ENCODE results near the gene CCDC167.

CCDC167 gene

GRCh38 chr6:37438930-37439329, 60.8 kb downstream of the CCDC167 start:
- Histone ChIP-seq H3K36me3 (ENCODE audit: control insufficient read depth, insufficient read depth, low read length) (peaks cover 47% of the 10 kb centered on the region), H3K9me3 (ENCODE audit: control insufficient read depth, insufficient read depth, low read depth, low read length) (no peaks in the 10 kb centered on the region), H3K4me1 (ENCODE audit: control insufficient read depth, insufficient read depth, low read length) (peaks cover 3% of the 10 kb centered on the region; the same call in 1 of the 2 replicates), H3K27me3 (ENCODE audit: control insufficient read depth, insufficient read depth, low read length) (no peaks in the 10 kb centered on the region), H3K4me3 (ENCODE audit: low read depth, low read length) (no peak overlapping the region), H3K9ac (ENCODE audit: low read length) (no peak overlapping the region), H3K27ac (ENCODE audit: low read depth, low read length) (no peak overlapping the region)

- Histone ChIP-seq H3K36me3 (ENCODE audit: control insufficient read depth, insufficient read depth, low read length) (peaks cover 33% of the 10 kb centered on the region), H3K27ac (ENCODE audit: low read depth, low read length) (no peak overlapping the region), H3K9me3 (ENCODE audit: control insufficient read depth, insufficient read depth, low read depth, low read length) (no peaks in the 10 kb centered on the region), H3K27me3 (ENCODE audit: control insufficient read depth, insufficient read depth, low read length) (no peaks in the 10 kb centered on the region), H3K9ac (ENCODE audit: low read length) (no peak overlapping the region), H3K4me3 (ENCODE audit: low read depth, low read length) (no peak overlapping the region), H3K4me1 (ENCODE audit: control insufficient read depth, insufficient read depth, low read length) (peaks cover 6% of the 10 kb centered on the region; the same call in 1 of the 2 replicates)
These were observed 63.9 kb downstream of the CCDC167 start for GRCh38 chr6:37435816-37436215.

- Histone ChIP-seq H3K9ac (ENCODE audit: low read length) (no peak overlapping the region), H3K9me3 (ENCODE audit: control insufficient read depth, insufficient read depth, low read depth, low read length) (no peaks in the 10 kb centered on the region), H3K27ac (ENCODE audit: low read depth, low read length) (no peak overlapping the region), H3K27me3 (ENCODE audit: control insufficient read depth, insufficient read depth, low read length) (no peaks in the 10 kb centered on the region), H3K36me3 (ENCODE audit: control insufficient read depth, insufficient read depth, low read length) (peaks cover 33% of the 10 kb centered on the region), H3K4me1 (ENCODE audit: control insufficient read depth, insufficient read depth, low read length) (peaks cover 6% of the 10 kb centered on the region; the same call in 1 of the 2 replicates), H3K4me3 (ENCODE audit: low read depth, low read length) (no peak overlapping the region)
These were observed 64.3 kb downstream of the CCDC167 start for GRCh38 chr6:37435373-37435772.

- Histone ChIP-seq H3K36me3 (ENCODE audit: control insufficient read depth, insufficient read depth, low read length) (peaks cover 25% of the 10 kb centered on the region), H3K9me3 (ENCODE audit: control insufficient read depth, insufficient read depth, low read depth, low read length) (no peaks in the 10 kb centered on the region), H3K27ac (ENCODE audit: low read depth, low read length) (peak overlapping the region; percentile 47; the same call in 1 of the 2 replicates), H3K9ac (ENCODE audit: low read length) (peak overlapping the region; percentile 75), H3K4me1 (ENCODE audit: control insufficient read depth, insufficient read depth, low read length) (peaks cover 6% of the 10 kb centered on the region; the same call in 1 of the 2 replicates), H3K4me3 (ENCODE audit: low read depth, low read length) (peak overlapping the region; percentile 75), H3K27me3 (ENCODE audit: control insufficient read depth, insufficient read depth, low read length) (no peaks in the 10 kb centered on the region)
These were observed 65.9 kb downstream of the CCDC167 start for GRCh38 chr6:37433657-37434271.
